ENCODE results near the gene PLAAT3.
A peak's percentile ranks its signal among the peaks of the same experiment; 100 is the strongest.
"Not testable (repeated sequence)": the region's sequence is repeated elsewhere in the genome, so short reads cannot be mapped to it uniquely, and the experiment has no call there.

PLAAT3 gene

GRCh38 chr11:63614136-63614671, at the start of gene PLAAT3:
Gene PLAAT3 (minus strand): TSS chr11:63614433. CDS start chr11:63614014, 419 bp downstream.
- DNase-seq: peak; percentile 29

- no peak for DNase-seq
These were observed 49.6 kb upstream of the PLAAT3 start for GRCh38 chr11:63663809-63664208.

- no peak for DNase-seq
These were observed 46.7 kb upstream of the PLAAT3 start for GRCh38 chr11:63660972-63661371.

- no peak for DNase-seq
These were observed 38.4 kb upstream of the PLAAT3 start for GRCh38 chr11:63652671-63653070.

DNA sequence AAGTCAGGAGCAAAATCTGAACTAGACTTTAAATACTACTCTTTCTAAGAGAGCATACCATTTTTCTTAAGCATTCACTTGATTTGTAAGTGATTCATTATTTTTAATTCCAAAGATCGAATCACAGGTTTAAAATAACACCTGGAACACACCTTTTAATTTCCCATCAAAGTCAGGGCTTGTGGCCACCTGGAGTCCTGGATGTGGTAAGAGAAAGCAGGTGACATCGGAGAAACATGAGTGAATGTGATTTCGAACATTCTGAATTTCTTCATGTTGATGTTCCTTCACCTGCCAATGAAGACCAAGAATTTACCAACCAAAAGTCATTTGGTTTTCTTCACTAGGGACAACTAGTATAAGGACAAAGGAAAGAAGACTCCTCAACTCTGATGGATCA, 29.0 kb upstream of the PLAAT3 start:
- DNase-seq: no peak

GRCh38 chr11:63641727-63642126, 27.5 kb upstream of the PLAAT3 start:
- no peak for DNase-seq

- DNase-seq: no peak
These were observed 25.1 kb upstream of the PLAAT3 start for GRCh38 chr11:63639199-63639832.

DNA sequence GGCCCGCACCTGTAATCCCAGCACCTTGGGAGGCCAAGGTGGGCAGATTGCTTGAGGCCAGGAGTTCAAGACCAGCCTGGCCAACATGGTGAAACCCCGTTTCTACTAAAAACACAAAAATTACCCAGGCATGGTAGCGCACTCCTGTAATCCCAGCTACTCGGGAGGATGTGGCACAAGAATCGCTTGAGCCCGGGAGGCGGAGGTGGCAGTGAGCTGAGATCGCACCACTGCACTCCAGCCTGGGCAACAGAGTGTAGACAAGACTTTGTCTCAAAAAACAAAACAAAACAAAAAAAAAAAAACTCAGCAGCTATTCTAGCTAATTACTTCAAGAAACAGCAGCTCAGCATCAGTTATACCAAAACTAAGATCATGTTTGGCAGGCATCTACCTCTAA, 24.2 kb upstream of the PLAAT3 start:
- not testable (repeated sequence) for DNase-seq

DNA sequence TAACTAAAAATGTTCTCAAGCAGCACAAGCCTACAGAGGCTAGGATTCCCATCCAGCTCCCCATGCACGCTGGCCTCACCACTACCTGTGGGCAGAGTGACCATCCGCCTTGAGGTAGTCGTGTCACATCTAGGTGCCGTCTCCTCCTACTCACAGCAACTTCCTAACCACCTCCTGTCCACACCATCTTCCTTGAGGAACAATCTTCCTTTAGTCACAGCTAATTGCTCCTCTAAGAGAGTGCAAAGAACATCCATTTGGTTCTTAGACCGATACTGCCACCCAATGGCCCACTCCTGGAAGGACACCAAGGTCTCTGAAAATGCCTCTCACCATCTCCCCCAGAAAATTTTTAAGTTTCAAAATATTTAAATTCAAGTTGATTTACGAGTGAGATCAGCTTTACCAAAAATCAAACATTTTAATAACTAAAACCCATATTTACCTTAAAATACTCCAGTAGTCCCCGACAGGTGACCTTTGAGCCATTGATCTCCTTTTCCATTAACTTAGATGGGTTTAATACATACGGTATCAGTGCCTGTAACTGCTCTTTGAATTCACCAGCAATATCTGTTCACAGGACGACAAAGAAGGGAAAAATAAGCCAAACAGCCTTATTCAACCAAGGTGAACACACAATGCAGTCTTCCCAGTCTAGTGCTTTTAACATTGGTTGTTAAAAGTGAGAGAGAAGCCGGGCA, 21.7 kb upstream of the PLAAT3 start:
- peak; percentile 77 for DNase-seq

- no peak for DNase-seq
These were observed 15.2 kb upstream of the PLAAT3 start for GRCh38 chr11:63629426-63629825.

- no peak for DNase-seq
These were observed 9.4 kb upstream of the PLAAT3 start for GRCh38 chr11:63623513-63624140.

DNA sequence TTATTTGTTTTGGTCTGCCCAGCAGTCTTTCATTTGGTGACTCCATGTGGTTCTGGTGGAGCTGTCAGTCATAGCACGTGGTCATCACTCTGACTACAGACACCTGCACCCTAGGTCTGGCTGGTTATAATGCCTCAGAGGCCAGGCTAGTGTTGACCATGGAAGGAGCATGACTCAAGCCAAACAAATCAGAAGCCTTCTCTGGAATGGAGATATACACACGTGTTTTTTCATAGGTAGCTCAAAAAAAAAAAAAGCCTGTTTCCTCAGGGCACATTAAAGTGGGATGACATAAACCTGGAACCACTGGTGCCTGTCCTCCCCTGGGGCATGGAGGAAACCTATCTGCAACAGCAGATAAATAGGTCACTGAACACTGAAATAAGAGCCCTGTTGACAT, 8.1 kb upstream of the PLAAT3 start:
- no peak for DNase-seq

DNA sequence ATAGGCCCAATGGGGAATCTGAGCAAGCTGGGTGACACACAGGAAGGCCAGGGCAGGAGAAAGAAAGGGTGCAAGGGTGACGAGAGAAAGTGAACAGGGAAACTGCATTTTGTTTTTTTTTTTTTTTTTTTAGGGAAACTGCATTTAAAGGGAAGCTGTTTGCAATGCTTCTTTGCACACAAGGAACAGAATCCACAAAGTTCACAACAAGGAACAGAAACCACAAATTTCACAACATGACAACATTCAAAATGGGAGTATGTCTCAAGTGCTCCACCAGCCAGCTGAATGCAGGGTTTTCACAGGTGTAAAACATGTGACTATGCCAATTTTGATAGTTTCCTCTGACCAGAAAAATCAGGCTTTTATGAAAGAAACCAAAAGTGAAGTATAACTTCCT, 6.8 kb upstream of the PLAAT3 start:
- no peak for DNase-seq

DNA sequence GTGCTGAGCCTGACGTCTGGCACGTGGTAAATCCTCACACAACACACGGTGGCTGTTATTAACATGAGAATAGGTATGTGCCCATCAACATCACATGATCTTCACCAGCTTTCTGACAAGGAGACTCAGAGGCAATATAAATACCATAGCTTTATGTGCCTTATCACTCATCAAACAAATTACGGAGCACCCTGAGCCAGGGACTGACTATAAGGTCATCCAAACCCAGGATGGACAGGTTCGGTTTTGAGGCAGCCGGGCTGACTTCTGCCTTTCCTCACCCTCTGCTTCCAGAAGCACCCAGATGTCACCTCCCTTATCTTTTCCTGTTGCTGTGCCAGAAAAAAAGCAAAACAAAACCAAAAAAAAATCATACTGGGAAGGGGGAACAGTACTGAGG, 5.7 kb upstream of the PLAAT3 start:
- no peak for DNase-seq

DNA sequence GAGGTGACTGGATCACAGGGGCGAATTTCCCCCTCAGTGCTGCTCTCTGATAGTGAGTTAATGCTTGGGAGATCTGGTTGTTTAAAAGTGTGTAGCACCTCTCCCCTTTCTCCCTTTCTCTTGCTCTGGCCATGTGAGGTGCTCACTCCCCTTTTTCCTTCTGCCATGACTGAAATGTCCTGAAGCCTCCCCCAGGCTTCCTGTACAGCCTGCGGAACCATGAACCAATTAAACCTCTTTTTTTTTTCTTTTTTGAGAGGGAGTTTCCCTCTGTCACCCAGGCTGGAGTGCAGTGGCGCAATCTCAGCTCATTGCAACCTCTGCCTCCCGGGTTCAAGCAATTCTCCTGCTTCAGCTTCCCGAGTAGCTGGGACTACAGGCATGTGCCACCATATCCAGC, 3.5 kb upstream of the PLAAT3 start:
- DNase-seq: not testable (repeated sequence)

- no peak for DNase-seq
These were observed 2.7 kb upstream of the PLAAT3 start for GRCh38 chr11:63616953-63617352.

- peak; percentile 42 for DNase-seq
These were observed 607 bp downstream of the PLAAT3 start for GRCh38 chr11:63613517-63614135.

GRCh38 chr11:63612181-63612580, 2.1 kb downstream of the PLAAT3 start:
- DNase-seq: no peak

DNA sequence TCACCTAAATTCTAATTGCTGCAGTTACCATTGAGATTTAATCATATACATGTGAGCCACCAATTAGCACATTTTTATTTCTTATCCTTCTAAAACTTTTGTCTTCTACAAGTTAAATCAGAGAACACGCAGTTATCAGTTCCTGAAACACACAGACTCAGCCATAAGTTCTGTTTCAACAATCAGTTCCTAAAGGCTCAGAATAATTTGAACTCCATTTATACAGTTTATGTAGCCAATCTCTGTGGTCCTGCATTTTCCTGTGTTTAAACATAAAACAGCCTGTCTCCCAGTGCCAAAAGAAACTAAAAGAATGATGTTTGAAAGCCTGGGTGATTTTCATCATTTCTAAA, 2.9 kb downstream of the PLAAT3 start:
- DNase-seq: no peak

GRCh38 chr11:63610604-63611394, 3.4 kb downstream of the PLAAT3 start:
- no peak for DNase-seq

DNA sequence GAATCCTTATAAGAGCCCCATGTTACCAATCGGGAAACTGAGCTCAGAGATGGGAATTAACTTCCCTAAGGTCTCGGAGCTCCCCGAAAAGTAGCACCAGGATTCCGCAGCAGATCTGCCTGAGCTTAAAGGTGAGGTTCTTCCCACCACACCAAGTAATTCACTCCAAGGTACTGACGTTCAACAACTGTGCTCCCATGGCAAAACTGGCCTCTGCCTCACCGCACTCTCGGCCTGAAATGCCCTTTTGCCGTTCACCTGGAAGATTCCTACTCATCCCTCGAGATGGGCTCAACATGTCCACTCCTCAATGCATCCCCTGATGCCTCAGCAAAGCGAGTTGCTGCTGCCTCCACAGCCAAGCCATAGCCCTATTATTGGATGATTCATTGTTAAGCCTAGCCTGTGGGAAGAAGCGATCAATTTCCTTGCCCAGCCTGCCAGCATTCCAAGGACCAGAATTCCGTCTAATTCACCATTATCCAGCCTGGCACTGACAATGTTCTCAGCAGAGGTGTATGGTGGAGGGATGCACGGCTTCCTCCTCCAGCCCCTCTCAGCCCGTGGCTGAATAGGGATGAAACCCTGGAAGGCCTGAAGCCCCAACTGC, 4.2 kb downstream of the PLAAT3 start:
- no peak for DNase-seq

DNA sequence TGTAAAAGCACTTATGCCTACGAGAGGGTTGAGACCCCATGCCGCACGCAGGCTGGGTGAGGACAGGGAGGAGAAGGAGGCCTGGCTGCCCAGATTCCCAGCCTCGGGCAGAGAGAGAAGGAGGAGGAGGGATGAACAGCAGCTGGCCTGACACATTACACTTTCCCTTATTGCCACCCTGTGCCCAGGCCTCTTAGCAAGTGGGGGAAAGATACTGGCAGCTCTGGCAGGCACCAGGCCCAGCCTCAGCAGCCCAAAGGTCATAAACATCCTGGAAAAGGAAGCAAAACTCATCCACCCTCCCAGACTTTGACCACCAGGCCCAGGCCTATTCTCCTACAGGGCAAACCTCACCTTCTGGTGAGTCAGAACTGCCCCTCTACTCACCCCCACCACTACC, 4.7 kb downstream of the PLAAT3 start:
- DNase-seq: no peak
